SK-N-MC (cell line): Measurements from ENCODE around the gene INCENP.

Source experiments
- DNase-seq: peaks from one replicate; pipeline ENCODE4 v3.0.0-alpha.2; 2011; ENCODE audit warnings: low read depth, low spot score
- H3K27ac ChIP-seq: fragments of 200-600 bp; sonication (generic); 2 replicates; pipeline ENCODE4 v1.5.1; 2016; ENCODE audit warnings: mixed run types
- H3K36me3 ChIP-seq: fragments of 200-600 bp; sonication (generic); 2 replicates; pipeline ENCODE4 v1.6.1; 2017; ENCODE audit warnings: antibody characterized with exemption, low read length, mixed read lengths; ENCODE audit not compliant: insufficient read depth
- H3K4me3 ChIP-seq: fragments of 200-600 bp; sonication (generic); 2 replicates; pipeline ENCODE4 v1.5.1; 2016
- H3K9ac ChIP-seq: fragments of 200-600 bp; sonication (generic); 2 replicates; pipeline ENCODE4 v1.8.0; 2017; ENCODE audit warnings: mixed run types, mixed read lengths; ENCODE audit not compliant: insufficient read length
- H3K9me3 ChIP-seq: fragments of 200-600 bp; sonication (generic); 2 replicates; pipeline ENCODE4 v1.6.1; 2017; ENCODE audit warnings: low read depth, mild to moderate bottlenecking, antibody characterized with exemption, low read length, moderate library complexity, mixed read lengths
- EZH2 ChIP-seq: fragments of 200-600 bp; sonication (generic); IDR thresholded peaks from one replicate; pipeline ENCODE4 v1.6.1; 2017; ENCODE audit warnings: antibody characterized with exemption
- FOXP2 ChIP-seq: optimal IDR thresholded peaks from 2 replicates; pipeline ENCODE3; 2011; ENCODE audit warnings: mild to moderate bottlenecking, moderate library complexity; ENCODE audit not compliant: insufficient read depth; ENCODE audit errors: extremely low read length, control extremely low read depth
- POLR2AphosphoS5 ChIP-seq: IDR thresholded peaks from 2 replicates; pipeline ENCODE4 v1.6.1; 2012; ENCODE audit warnings: mild to moderate bottlenecking, low read depth, low read length, borderline replicate concordance

INCENP gene

DNA sequence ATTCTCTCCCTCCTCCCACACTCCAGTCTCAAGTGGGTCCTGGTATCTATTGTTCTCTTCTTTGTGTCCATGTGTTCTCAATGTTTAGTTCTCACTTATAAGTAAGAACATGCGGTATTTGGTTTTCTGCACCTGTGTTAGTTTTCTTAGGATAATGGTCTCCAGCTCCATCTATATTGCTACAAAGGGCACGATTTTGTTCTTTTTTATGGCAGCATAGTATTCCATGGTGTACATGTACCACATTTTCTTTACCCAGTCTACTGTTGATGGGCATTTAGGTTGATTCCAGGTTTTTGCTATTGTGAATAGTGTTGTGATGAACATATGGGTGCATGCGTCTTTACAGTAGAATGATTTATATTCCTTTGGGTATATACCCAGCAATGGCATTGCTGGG lies 4.2 kb upstream of the INCENP start:
- H3K27ac ChIP-seq = no peak overlapping the region
- DNase-seq = no peak
- no peaks in the 10 kb centered on the region for H3K36me3 ChIP-seq
- no peak overlapping the region for H3K9ac ChIP-seq
- TF ChIP-seq EZH2 (no peak), FOXP2 (no peak), POLR2AphosphoS5 (no peak)
- no peak overlapping the region for H3K4me3 ChIP-seq
- no peaks in the 10 kb centered on the region for H3K9me3 ChIP-seq

DNA sequence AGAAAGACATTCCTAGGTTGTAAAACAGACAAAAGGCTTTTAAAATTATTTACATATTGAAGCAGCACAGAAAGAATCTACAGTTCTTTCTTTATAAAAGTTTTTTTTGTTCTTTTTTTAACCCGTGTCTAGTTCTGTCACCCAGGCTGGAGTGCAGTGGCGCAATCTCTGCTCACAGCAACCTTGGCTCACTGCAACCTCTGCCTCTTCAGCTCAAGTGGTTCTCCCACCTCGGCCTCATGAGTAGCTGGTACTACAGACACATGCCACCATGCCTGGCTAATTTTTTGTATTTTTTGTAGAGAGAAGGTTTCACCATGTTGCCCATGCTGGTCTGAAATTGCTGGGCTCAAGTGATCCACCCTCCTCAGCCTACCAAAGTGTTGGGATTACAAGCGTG lies 3.8 kb upstream of the INCENP start:
- H3K9ac ChIP-seq = no peak overlapping the region
- DNase-seq = no peak
- TF ChIP-seq POLR2AphosphoS5 (no peak), EZH2 (no peak), FOXP2 (no peak)
- H3K4me3 ChIP-seq = no peak overlapping the region
- no peaks in the 10 kb centered on the region for H3K36me3 ChIP-seq
- no peaks in the 10 kb centered on the region for H3K9me3 ChIP-seq
- H3K27ac ChIP-seq = no peak overlapping the region

DNA sequence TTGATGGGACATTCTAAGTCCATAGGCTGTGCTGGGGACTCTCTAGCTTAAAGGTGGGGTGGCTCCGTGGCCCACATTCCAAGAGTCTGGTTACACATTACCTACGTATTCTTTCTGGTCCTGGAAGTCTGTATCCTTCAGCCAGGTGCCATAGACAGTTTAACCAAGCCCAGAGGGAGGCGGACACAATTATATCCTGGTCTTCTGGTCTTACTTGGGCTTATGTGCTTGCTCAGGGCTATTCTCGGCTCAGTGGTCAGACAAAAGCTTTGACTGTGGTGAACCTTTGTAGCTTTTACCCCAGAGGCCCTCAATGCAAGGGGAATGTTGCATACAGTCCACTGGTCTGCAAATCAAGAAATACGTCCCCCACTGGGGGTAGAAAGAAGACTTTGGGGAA lies 3.4 kb upstream of the INCENP start:
- DNase-seq = no peak
- no peak overlapping the region for H3K4me3 ChIP-seq
- no peaks in the 10 kb centered on the region for H3K36me3 ChIP-seq

DNA sequence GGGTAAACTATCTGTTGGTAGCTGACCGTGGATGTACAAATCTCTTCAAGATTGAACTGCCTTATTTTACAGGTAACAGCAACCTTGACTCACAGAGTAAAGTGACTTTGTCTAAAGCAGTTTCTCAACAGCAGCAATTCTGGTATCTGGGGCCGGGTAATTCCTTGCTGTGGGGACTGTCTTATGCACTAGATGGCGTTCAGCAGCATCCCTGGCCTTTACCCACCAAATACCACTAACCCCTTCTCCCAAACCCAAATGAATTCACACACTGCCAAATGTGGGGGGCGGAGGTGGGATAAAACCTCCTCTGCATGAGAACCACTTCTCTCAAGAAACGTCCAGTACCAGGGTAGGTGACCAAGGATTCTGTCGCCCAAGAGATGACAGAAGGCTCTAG lies 1.7 kb upstream of the INCENP start:
- TF ChIP-seq EZH2 = no peak
- TF ChIP-seq POLR2AphosphoS5 = no peak
- TF ChIP-seq FOXP2 = no peak
- no peak for DNase-seq
- Histone ChIP-seq H3K36me3 (peaks cover 4% of the 10 kb centered on the region; the same call in 1 of the 2 replicates), H3K9ac (no peak overlapping the region), H3K27ac (no peak overlapping the region), H3K4me3 (no peak overlapping the region), H3K9me3 (no peaks in the 10 kb centered on the region)

More for the DNA sequence above, 3.4 kb upstream of the INCENP start:
- Histone ChIP-seq H3K9ac (no peak overlapping the region), H3K27ac (no peak overlapping the region), H3K9me3 (no peaks in the 10 kb centered on the region)
- TF ChIP-seq POLR2AphosphoS5 (no peak), EZH2 (no peak), FOXP2 (no peak)

DNA sequence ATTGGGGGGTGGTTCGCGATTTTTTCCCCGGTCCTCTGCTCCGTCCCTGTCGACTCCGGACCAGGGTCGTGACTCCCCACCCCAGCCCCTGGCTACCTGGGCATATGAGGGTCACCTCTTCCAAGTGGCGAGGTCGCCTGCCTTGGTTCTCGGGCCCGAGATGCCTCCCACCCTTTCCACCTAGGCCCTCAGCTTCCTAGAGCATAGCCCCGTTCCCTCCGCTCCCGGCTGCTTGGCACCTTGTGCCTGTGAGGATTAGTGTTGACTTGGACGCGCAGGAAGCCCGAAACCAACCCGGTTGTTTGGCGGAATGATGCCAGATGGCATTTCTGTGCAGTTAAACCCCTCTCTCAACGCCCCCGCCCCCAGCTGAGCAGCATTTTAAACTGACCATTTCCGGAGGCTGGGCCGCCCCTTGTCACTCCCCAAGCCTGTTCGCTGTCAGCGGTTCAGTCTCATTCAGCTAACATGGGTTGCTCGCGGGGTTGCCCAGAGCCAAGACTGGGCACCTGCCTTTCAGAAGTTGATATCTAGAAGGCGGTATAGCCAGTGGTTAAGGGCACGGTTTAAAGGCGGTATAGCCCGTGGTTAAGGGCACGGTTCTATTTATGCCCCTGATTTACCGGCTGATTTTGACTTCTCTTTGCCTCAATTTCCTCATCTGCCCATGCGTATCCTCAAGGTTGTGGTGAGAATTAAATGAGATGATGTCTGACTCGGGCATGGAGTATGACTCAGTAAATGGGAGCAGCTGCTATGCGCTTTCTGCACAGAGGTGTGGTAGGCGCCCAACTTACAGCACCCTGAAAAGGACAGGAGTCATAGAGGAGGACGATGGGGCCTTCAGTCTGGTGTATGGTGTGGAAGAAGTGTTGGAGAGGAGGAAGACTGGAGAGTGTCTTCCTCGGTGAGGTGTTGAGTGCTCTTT lies 639 bp downstream of the INCENP start:
- Histone ChIP-seq H3K9ac (peak overlapping the region; percentile 95), H3K36me3 (peaks cover 24% of the 10 kb centered on the region; the same call in 1 of the 2 replicates), H3K9me3 (no peaks in the 10 kb centered on the region), H3K27ac (peak overlapping the region; percentile 71; the same call in 1 of the 2 replicates), H3K4me3 (peak overlapping the region; percentile 99)
- no peak for TF ChIP-seq POLR2AphosphoS5
- no peak for TF ChIP-seq FOXP2
- no peak for TF ChIP-seq EZH2
- no peak for DNase-seq

DNA sequence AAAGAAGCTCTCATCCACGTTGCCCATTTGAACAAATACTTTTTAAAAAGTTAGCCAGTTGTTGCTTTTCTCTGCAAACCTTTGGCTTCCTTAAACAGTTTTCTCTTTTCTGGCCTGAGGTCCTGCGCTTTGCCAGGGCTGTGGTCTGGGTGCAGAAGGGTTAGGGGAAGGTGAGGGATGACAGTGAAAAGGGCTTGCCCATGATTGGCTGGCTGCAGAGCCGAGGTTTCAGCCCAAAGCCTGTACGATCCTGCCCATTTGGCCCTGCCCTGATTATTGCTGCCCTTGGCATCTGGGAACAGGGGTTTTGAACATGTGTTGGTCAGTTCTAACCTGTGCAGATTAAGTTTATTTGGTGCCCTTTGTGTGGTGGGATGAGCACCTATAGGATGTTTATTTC lies 1.5 kb downstream of the INCENP start:
- TF ChIP-seq FOXP2 (no peak), EZH2 (no peak), POLR2AphosphoS5 (no peak)
- H3K4me3 ChIP-seq = peak overlapping the region; percentile 99
- no peaks in the 10 kb centered on the region for H3K9me3 ChIP-seq
- DNase-seq = no peak
- H3K9ac ChIP-seq = peak overlapping the region; percentile 95
- no peak overlapping the region for H3K27ac ChIP-seq
- peaks cover 33% of the 10 kb centered on the region for H3K36me3 ChIP-seq

DNA sequence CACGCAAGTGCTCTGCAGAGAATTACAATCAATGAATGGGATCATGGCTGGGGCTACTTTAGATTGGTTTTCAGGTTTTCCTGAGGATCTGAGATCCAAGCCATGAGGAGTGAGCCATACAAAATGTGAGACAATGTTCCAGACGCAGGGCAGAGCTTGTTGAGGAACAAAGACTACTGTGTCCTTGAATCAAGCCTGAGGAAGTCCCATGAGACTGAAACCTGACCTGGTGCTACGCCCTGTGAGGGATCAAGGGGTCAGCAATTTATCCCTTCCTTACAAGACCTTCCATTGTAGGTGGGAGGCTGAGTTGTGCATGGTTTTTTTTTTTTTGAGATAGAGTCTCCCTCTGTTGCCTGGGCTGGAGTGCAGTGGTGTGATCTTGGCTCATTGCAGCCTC lies 2.1 kb downstream of the INCENP start:
- H3K27ac ChIP-seq = no peak overlapping the region
- TF ChIP-seq EZH2 = no peak
- no peak for DNase-seq
- peak overlapping the region; percentile 99 for H3K4me3 ChIP-seq
- H3K9me3 ChIP-seq = no peaks in the 10 kb centered on the region
- peaks cover 39% of the 10 kb centered on the region for H3K36me3 ChIP-seq
- peak overlapping the region; percentile 95 for H3K9ac ChIP-seq

DNA sequence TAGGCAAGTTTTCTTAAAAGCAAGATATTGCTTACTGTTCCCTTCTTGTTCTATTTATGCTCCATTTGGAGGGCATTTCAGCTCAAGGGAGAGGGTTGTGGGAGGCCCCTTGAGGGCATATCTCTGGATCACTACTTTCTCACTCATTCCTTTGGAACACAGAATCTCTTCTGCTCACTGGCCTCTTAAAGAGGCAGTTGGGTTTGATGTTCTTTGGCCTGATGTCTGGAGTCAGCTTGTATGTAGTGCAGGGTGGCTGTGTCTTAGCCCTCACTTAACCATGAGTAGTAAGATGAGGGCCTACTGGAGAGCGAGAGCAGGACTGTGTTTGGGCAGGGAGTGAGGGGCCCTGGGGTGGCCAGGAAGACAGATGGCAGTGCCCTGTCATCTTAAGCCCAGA lies 3.6 kb downstream of the INCENP start:
- Histone ChIP-seq H3K9ac (no peak overlapping the region), H3K9me3 (no peaks in the 10 kb centered on the region), H3K27ac (no peak overlapping the region), H3K36me3 (peaks cover 52% of the 10 kb centered on the region), H3K4me3 (no peak overlapping the region)
- TF ChIP-seq POLR2AphosphoS5 (no peak), FOXP2 (no peak), EZH2 (no peak)
- DNase-seq = no peak
